ENCODE data around the gene KCNT2. TPM values are rescaled to one million over a fixed set of nuclear protein-coding genes. Genes with fewer than 3 reads are reported as not detected.

The KCNT2 gene
- total RNA-seq, 1 experiment from 2014 or later: 1.2 TPM

DNA sequence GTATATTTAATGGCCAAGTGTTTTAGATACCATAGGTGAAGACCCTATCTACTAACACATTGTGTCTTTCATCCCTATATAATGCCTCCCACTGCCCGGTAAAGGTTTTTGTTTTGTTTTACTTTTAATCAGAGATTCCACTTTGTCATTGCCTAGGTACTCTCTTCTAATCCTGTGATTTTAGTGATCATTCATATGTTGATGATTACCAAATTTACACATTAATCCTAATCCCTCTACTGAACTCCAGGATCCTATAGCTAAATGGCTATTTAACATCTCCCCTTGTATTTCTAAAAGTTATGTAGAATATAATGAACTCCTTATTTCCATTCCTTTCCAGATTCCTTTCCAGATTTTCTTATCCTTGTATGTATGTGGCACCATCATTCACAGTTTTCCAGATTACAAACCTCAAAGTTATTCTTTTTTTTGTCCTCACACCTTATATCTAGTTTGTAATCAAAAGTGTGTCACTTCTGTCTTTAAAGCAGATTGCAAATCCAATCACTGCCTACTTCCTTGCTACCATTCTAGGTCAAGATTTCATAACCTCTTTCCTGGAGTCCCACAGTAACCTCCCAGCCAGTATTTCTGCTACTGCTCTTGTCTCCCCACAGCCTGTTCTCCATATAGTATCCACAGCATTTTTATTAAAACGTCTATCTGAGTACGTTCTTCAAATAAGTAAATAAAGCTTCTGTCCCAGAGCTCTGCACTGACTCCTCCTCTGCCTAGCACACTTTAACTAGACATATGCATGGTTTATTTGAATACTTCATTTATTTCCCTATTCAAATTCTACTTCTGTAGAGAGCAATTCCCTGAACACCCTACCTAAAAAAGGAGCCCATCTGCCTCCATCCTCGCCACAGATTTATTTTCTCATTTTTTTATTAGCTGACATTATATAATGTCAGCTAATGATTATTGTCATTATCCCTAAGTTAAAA is 157.8 kb downstream of the KCNT2 start:
- no peak for DNase-seq (ENCODE audit: low spot score)

- no peak for DNase-seq (ENCODE audit: low spot score)
Observed at GRCh38 chr1:196449460-196449859, 158.8 kb downstream of the KCNT2 start.

DNA sequence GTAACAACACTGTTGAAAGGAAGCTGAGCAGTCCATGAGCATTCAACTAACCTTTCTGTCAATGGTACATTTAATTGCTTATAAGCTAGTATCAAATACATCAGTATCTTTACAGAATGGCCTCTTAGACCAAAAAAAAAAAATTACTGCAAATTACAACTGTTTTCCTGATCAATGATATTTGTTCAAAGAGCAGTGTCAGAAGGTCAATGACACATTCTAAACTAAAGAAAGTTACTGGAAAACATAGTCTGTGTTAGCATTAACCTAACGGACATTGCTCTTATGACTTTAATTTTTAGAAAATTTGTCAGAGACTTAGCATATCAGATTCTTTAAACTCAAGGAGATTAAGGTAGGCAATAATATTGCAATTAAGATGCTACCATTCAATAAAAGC is 162.5 kb downstream of the KCNT2 start:
- no peak for DNase-seq (ENCODE audit: low spot score)

DNA sequence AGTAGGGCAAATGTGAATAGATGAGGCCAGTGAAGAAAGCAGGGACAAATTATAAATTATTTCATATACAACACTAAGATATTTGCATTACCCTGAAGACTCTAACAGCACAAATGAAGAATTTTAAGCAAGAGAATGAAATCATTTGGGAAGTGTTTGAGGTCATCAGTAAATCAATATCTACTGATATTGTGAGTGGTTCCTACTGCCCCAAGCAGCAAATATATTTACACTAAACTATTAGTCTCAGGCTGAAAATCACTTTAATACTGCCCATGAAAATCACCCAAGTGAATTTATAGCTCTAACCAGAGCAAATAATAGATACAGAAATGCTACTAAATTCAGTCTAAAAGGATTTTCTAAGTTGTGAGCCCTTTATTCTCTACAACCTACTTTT is 163.6 kb downstream of the KCNT2 start:
- no peak for DNase-seq (ENCODE audit: low spot score)

DNA sequence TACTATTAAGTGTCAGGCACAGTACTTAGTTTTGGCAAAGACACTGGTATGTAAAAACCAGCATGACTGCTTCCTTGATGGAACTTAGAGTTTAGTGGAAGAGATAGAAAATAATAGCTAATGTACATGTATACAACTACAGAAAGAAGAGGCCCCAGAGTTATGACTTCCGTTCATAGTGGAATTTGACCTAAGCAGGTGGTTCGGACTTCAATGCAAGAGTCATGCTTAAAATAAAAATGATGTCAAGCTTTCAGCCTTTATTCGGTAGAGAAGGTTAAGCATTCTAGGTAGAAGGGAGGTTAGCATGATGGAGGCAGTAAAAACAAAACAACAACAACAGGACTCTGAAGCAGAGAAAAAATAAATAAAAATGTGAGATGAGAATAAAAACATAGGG is 165.9 kb downstream of the KCNT2 start:
- DNase-seq (ENCODE audit: low spot score): no peak

DNA sequence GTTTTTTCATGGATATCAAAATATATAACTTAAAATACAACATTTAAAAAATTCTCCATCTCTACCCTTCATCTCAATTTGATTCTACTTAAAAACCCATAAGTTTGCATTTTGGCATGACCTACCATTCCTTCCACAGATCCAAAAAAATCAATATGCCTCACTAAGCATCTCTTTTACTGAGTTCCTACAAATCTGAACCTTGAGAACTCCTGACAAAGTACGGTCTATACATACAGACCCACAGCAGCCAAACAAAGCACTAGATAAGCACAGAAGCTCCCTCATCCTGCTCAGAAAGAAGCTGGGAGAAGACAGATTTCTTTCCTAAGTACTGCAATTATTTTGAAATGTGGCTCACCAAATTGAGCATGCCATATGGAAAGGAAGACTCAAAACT is 167.5 kb downstream of the KCNT2 start:
- DNase-seq (ENCODE audit: low spot score): no peak

DNA sequence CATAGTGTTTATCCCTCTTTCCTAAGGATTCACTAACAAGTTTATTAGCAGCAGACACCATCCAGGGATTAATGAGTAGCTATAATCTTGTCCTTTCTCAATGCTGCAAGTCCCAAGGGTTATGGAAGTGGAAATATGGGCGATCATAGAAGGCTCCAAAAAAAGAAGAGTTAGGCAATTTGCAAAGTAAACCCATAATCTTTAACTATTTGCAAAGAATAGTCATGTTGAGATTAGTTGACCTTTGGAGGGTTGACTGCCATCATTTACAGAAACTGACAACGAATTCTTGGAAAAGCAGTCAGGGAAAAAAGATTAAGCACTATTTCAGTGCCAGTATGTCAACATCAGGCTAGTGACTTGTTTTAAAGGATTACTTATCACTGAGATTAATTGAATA is 169.9 kb downstream of the KCNT2 start:
- no peak for DNase-seq (ENCODE audit: low spot score)

DNA sequence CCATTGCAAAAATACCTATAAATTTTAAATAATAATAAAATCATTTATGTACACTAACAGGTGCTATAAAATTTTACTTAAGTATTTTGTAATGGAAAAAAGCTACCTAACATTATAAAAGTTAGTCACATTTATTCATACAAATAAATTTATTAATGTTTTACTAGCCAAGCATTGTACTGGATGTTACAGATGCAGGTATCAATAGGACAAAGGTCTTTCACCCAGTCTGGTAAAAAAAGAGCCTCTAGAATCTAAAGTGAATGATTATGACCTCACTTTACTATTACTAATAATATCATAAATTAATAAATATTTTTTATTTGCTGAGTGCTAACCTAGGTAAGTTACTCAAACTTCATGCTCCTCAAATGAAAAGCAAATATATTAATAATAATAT is 170.6 kb downstream of the KCNT2 start:
- no peak for DNase-seq (ENCODE audit: low spot score)

- DNase-seq (ENCODE audit: low spot score): no peak
Observed at GRCh38 chr1:196433000-196433399, 175.2 kb downstream of the KCNT2 start.

- DNase-seq (ENCODE audit: low spot score): no peak
Observed at GRCh38 chr1:196427976-196428734, 180.1 kb downstream of the KCNT2 start.

GRCh38 chr1:196425513-196425912 is 182.7 kb downstream of the KCNT2 start:
- DNase-seq (ENCODE audit: low spot score): no peak

GRCh38 chr1:196423612-196424011 is 184.6 kb downstream of the KCNT2 start:
- no peak for DNase-seq (ENCODE audit: low spot score)

GRCh38 chr1:196418772-196419171 is 189.5 kb downstream of the KCNT2 start:
- DNase-seq (ENCODE audit: low spot score): no peak

DNA sequence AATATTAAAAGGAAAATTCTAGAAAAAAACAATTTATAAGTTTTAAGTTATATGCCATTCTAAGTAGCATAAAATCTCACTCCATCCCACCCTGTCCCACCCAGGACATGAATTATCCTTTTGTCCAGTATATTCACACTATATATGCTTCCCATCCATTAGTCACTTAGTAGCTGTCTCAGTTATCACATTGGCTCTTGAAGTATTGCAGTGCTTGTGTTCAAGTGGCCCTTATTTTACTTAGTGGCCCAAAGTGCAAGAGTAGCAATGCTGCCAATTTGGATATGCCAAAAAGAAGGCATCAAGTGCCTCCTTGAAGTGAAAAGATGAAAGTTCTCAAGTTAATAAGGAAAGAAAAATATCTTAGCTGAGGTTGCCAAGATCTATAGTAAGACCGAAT is 192.3 kb downstream of the KCNT2 start:
- DNase-seq (ENCODE audit: low spot score): no peak

DNA sequence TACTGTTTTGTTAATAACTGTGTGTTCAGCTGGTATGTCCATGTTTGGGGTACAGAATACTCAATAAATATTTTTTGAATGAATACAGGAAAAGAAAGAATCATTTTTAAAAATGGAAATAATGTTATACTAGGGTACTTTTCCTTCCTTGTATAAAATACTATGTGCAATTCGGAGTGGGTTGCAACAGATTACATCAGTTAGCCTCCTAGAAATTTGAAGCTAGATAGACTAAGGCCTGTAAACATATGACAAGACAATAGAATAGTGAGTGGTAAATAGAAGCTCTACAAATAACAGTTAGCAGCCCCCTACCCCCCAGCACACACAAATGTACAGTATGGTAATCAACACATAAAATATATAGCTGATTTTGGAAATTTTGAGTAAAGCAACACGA is 195.9 kb downstream of the KCNT2 start:
- no peak for DNase-seq (ENCODE audit: low spot score)

GRCh38 chr1:196410768-196411167 is 197.5 kb downstream of the KCNT2 start:
- no peak for DNase-seq (ENCODE audit: low spot score)

DNA sequence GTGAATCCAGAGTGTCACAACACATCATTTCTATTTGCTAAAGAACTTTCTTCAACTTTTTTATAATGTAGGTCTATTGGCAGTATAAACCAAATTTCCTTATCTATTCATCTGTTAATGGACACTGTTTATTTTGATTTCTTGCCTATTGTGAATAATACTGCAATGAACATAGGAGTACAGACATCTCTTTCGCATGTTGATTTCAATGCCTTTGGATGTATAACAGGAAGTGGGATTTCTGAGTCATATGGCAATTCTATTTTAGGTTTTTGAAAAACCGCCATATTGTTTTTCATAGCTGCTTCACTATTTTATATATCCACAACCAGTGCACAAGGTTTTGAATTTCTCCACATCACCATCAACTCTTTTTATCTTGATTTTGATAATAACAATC is 198.7 kb downstream of the KCNT2 start:
- DNase-seq (ENCODE audit: low spot score): peak; percentile 43

DNA sequence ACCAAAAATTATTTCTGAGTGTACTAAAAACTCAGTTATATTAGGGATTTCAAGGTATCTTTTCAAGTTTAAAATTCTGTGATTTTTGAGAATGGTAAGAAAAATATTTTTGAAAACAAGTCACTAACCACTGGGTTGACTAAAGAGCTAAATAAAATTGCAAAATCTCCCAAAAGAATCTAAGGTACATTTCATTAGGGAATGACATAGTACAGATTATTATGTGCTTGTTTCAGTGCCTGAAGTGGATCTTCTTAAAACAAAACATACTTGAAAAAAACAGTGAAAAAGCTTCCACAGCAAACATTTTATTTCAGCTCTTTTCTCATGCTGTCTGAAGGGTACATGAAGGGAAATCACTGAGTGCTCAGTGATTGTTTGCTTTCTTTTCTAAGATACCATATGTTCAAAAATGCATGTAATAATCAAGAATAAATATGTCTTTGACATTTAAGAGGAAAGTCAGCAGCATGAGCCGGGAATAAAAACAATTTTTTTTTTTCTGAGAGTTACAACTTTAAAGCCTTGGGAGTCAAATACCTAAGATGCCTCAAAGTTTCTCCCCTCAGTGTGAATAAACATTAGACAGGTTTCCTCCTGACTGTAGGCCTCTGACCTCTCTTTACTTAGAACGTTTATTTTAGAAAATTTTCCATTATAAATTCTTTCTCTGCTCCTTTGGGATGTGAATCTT is 200.7 kb downstream of the KCNT2 start:
- DNase-seq (ENCODE audit: low spot score): peak; percentile 16

DNA sequence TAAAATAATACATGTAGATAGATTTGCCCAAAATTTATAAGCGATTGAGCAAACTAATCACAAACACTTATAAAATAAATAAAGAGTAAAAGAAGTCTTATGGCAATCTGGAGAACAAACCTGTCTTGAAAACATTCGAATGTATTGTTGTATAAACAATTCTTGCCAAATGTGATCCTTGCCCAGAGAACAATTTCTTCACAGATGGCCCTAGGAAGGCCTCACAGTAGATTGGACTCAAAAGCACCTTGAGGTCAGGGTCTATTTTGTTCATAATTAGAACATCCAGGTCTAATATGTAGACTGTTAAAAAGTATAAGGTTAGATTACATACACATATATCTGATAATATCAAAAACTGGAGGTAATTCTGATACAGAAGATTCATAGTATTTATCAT is 202.4 kb downstream of the KCNT2 start:
- DNase-seq (ENCODE audit: low spot score): no peak

- DNase-seq (ENCODE audit: low spot score): peak; percentile 51
Observed at GRCh38 chr1:196403803-196404690, 204.2 kb downstream of the KCNT2 start.

- no peak for DNase-seq (ENCODE audit: low spot score)
Observed at GRCh38 chr1:196401891-196402290, 206.3 kb downstream of the KCNT2 start.
